ENCODE results near the gene C1orf159. TPM values are rescaled to one million over a fixed set of nuclear protein-coding genes. Genes with fewer than 3 reads are reported as not detected.

Gene C1orf159
- total and polyA plus RNA-seq, 2 donors (not counting 1 experiment from before 2014, with no cell fraction given), result 23.0 to 25.6 TPM

DNA sequence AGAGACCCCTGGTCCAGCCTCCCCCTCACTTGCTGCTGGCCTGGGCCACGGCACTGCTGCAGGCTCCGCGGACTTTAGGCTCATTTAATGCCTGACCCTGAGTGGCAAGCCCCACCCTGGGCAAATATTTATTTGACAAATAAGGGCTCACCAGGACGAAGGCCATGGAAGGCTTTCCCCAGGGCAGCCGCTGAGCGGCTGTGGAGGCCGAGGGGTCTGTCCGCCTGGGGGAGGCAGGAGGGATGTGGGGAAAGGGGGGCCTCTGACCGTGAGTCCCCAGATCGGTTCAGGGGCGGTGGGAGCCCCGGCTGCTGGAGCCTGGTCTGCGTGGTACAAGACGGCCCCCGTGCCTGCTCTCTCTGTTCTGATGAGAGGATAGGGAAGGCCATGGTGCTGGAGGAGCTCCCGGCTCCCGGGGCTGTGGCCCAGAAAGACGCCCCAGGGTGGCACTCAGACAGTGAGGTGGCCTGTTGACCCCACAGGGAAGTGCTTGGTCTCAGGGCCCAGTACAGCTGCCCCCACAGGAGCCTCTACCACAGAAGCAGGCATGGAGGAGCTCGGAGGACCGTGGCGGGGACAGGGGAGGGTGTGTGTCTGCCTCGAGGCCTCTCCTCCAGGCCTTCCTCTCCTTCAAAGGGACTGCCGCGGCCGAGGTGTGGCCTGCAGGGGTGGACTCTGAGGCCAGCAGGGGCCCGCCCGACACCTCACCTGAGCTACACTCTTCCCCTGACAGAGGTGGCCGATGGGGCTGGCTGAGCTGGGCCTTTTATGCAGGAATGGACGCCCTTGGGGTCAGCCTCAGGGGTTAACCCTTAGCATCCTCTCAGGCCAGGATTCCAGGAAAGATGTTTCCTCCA is 9.1 kb upstream of the C1orf159 start:
- H2AFZ ChIP-seq (ENCODE audit: insufficient read depth, low read depth, low read length, poor library complexity, severe bottlenecking), result no peak overlapping the region
- H3K27me3 Mint-ChIP-seq, result no peaks in the 10 kb centered on the region
- no peak overlapping the region for H3K4me3 ChIP-seq (ENCODE audit: control extremely low read depth in 1 of 5, extremely low read depth in 1 of 5, insufficient read depth in 1 of 5, low read depth in 2 of 5, low read length in 4 of 5)
- no peaks in the 10 kb centered on the region for H3K36me3 ChIP-seq (replicated peaks in 1 of 2; ENCODE audit: control extremely low read depth in 1 of 2, control insufficient read depth in 1 of 2, extremely low read depth in 1 of 2, insufficient read depth in 2 of 2, low read length in 1 of 2)
- ChIA-PET CTCF (interaction anchor here (1.3 to 1.8 kb wide), 4 partner anchors 76 to 167 kb away, joined by 3 to 7 read pairs (median 4); no protein-coding TSS in a partner anchor), POLR2A (interaction anchor here (0.7 to 3.2 kb wide), 3 partner anchors 12 to 47 kb away, joined by 3 to 21 read pairs (median 4); no protein-coding TSS in a partner anchor)
- H3K4me3 Mint-ChIP-seq, result no peak overlapping the region
- H3K79me2 ChIP-seq (ENCODE audit: control insufficient read depth, insufficient read depth, low read length), result no peaks in the 10 kb centered on the region
- ATAC-seq (ENCODE audit: low read depth) (no peak), DNase-seq (peak; percentile 20)
- 90% methylated on average over 28 of the region's 29 CpGs for WGBS (ENCODE audit: insufficient coverage)
- intact Hi-C loops (cut with micrococcal nuclease), result loop anchor here (5.0 kb wide), 1 partner anchor 47 kb away; the partner anchor contains the start of gene TTLL10
- no peaks in the 10 kb centered on the region for H3K9me3 Mint-ChIP-seq (ENCODE audit: insufficient read depth)
- no peak overlapping the region for H3K9ac ChIP-seq (ENCODE audit: low read length)
- H3K27me3 ChIP-seq (replicated peaks in 1 of 4; ENCODE audit: control extremely low read depth in 1 of 4, control insufficient read depth in 3 of 4, insufficient read depth in 4 of 4, low read length in 3 of 4), result peaks cover 0 to 11% (median 0%) of the 10 kb centered on the region in 4 experiments
- H3K4me1 ChIP-seq (ENCODE audit: control insufficient read depth in 2 of 2, insufficient read depth in 2 of 2, low read length in 2 of 2), result peaks cover 25 to 27% of the 10 kb centered on the region in 2 donors
- no peak overlapping the region for H3K27ac Mint-ChIP-seq
- TF ChIP-seq, protein P1, sequence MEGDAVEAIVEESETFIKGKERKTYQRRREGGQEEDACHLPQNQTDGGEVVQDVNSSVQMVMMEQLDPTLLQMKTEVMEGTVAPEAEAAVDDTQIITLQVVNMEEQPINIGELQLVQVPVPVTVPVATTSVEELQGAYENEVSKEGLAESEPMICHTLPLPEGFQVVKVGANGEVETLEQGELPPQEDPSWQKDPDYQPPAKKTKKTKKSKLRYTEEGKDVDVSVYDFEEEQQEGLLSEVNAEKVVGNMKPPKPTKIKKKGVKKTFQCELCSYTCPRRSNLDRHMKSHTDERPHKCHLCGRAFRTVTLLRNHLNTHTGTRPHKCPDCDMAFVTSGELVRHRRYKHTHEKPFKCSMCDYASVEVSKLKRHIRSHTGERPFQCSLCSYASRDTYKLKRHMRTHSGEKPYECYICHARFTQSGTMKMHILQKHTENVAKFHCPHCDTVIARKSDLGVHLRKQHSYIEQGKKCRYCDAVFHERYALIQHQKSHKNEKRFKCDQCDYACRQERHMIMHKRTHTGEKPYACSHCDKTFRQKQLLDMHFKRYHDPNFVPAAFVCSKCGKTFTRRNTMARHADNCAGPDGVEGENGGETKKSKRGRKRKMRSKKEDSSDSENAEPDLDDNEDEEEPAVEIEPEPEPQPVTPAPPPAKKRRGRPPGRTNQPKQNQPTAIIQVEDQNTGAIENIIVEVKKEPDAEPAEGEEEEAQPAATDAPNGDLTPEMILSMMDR (IDR thresholded peaks at IDR 0.05), result no peak
- TF ChIP-seq EZH2 (IDR thresholded peaks at IDR 0.05; ENCODE audit: borderline replicate concordance, insufficient read depth, low read depth, low read length, poor library complexity, severe bottlenecking), result no peak
- no peak overlapping the region for H3K4me2 ChIP-seq (replicated peaks; ENCODE audit: low read depth, low read length, poor library complexity, severe bottlenecking)
- H3K9me3 ChIP-seq (ENCODE audit: control extremely low read depth in 1 of 3, control insufficient read depth in 2 of 3, insufficient read depth in 1 of 3, low read length in 2 of 3), result peaks cover 0 to 17% (median 0%) of the 10 kb centered on the region in 3 donors
- peaks cover 17% of the 10 kb centered on the region for H3K4me1 Mint-ChIP-seq
- no peak overlapping the region for H3K27ac ChIP-seq (ENCODE audit: low read length in 2 of 2)
- no peaks in the 10 kb centered on the region for H4K20me1 ChIP-seq (ENCODE audit: control insufficient read depth, insufficient read depth, low read length, poor library complexity, severe bottlenecking)

DNA sequence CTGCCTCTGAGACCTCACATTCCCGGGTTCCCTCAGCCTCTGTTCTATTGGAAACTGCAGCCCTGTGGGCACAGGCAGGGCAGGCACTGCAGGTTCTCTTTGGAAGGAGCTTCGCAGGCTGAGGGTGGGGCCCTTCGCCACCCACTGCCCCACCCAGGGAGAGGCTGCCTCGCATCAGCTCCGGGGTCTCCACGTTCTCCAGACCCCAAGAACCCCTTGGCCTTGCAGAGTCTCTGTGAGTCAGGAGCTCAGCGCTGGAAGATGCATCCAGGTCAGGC is 8.6 kb upstream of the C1orf159 start:
- DNase-seq (no peak), ATAC-seq (ENCODE audit: low read depth) (no peak)
- ChIA-PET POLR2A (interaction anchor here (1.2 to 3.2 kb wide), 2 partner anchors 13 to 33 kb away, joined by 4 to 21 read pairs; no protein-coding TSS in a partner anchor), CTCF (interaction anchor here (1.3 to 3.5 kb wide), 4 partner anchors 13 to 167 kb away, joined by 4 to 34 read pairs (median 6); no protein-coding TSS in a partner anchor)
- H3K36me3 ChIP-seq (replicated peaks in 1 of 2; ENCODE audit: control extremely low read depth in 1 of 2, control insufficient read depth in 1 of 2, extremely low read depth in 1 of 2, insufficient read depth in 2 of 2, low read length in 1 of 2), result no peaks in the 10 kb centered on the region
- Mint-ChIP-seq H3K27me3 (peaks cover 2% of the 10 kb centered on the region), H3K4me1 (peaks cover 17% of the 10 kb centered on the region), H3K9me3 (ENCODE audit: insufficient read depth) (no peaks in the 10 kb centered on the region), H3K4me3 (no peak overlapping the region), H3K27ac (peak overlapping the region; percentile 41)
- H3K4me1 ChIP-seq (ENCODE audit: control insufficient read depth in 2 of 2, insufficient read depth in 2 of 2, low read length in 2 of 2), result peaks cover 25 to 27% of the 10 kb centered on the region in 2 donors
- no peak overlapping the region for H3K4me2 ChIP-seq (replicated peaks; ENCODE audit: low read depth, low read length, poor library complexity, severe bottlenecking)
- WGBS (ENCODE audit: insufficient coverage), result 94% methylated on average over 7 of the region's 7 CpGs
- TF ChIP-seq, protein P1 (IDR thresholded peaks at IDR 0.05), result no peak
- TF ChIP-seq EZH2 (IDR thresholded peaks at IDR 0.05; ENCODE audit: borderline replicate concordance, insufficient read depth, low read depth, low read length, poor library complexity, severe bottlenecking), result no peak
- H3K27me3 ChIP-seq (replicated peaks in 1 of 4; ENCODE audit: control extremely low read depth in 1 of 4, control insufficient read depth in 3 of 4, insufficient read depth in 4 of 4, low read length in 3 of 4), result peaks cover 0 to 16% (median 0%) of the 10 kb centered on the region in 4 experiments
- H4K20me1 ChIP-seq (ENCODE audit: control insufficient read depth, insufficient read depth, low read length, poor library complexity, severe bottlenecking), result no peaks in the 10 kb centered on the region
- no peak overlapping the region for H3K9ac ChIP-seq (ENCODE audit: low read length)
- H2AFZ ChIP-seq (ENCODE audit: insufficient read depth, low read depth, low read length, poor library complexity, severe bottlenecking), result no peak overlapping the region
- no peak overlapping the region for H3K4me3 ChIP-seq (ENCODE audit: control extremely low read depth in 1 of 5, extremely low read depth in 1 of 5, insufficient read depth in 1 of 5, low read depth in 2 of 5, low read length in 4 of 5)
- intact Hi-C loops (cut with micrococcal nuclease), result loop anchor here (5.0 kb wide), 1 partner anchor 48 kb away; the partner anchor contains the start of gene TTLL10
- peaks cover 0 to 17% (median 0%) of the 10 kb centered on the region in 3 donors for H3K9me3 ChIP-seq (ENCODE audit: control extremely low read depth in 1 of 3, control insufficient read depth in 2 of 3, insufficient read depth in 1 of 3, low read length in 2 of 3)
- no peak overlapping the region for H3K27ac ChIP-seq (ENCODE audit: low read length in 2 of 2)
- no peaks in the 10 kb centered on the region for H3K79me2 ChIP-seq (ENCODE audit: control insufficient read depth, insufficient read depth, low read length)
